ENCODE results near the gene TBXAS1.

GRCh38 chr7:139993592-139993991, 164.5 kb downstream of the TBXAS1 start:
- TF ChIP-seq, protein P1, sequence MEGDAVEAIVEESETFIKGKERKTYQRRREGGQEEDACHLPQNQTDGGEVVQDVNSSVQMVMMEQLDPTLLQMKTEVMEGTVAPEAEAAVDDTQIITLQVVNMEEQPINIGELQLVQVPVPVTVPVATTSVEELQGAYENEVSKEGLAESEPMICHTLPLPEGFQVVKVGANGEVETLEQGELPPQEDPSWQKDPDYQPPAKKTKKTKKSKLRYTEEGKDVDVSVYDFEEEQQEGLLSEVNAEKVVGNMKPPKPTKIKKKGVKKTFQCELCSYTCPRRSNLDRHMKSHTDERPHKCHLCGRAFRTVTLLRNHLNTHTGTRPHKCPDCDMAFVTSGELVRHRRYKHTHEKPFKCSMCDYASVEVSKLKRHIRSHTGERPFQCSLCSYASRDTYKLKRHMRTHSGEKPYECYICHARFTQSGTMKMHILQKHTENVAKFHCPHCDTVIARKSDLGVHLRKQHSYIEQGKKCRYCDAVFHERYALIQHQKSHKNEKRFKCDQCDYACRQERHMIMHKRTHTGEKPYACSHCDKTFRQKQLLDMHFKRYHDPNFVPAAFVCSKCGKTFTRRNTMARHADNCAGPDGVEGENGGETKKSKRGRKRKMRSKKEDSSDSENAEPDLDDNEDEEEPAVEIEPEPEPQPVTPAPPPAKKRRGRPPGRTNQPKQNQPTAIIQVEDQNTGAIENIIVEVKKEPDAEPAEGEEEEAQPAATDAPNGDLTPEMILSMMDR (conservative IDR thresholded peaks at IDR 0.05; ENCODE audit: low read length): no peak
- no peak for TF ChIP-seq EZH2phosphoT487 (IDR thresholded peaks at IDR 0.05; ENCODE audit: borderline replicate concordance, low read depth, low read length)
